Endothelial cell of umbilical vein (primary cell): ENCODE data around the gene CEP63. TPM values are rescaled to one million over a fixed set of nuclear protein-coding genes. Genes with fewer than 3 reads are reported as not detected.

Experiments used
- BruUV-seq: library from RNA; stranded (reverse); fragments of 400-500 nt; replicated peaks from 2 replicates; lab custom pipeline; 2021; lab: Mats Ljungman, UMichigan
- CTCF ChIA-PET: fragments of 300-600, 350-600 bp; sonication (Branson Sonifier 250); formaldehyde crosslinking; loops from one replicate; lab custom pipeline; 2021; ENCODE audit warnings: antibody characterized with exemption, inconsistent platforms; lab: Charles Lee
- POLR2A ChIA-PET: fragments of 300-600, 350-600 bp; sonication (Branson Sonifier 250); formaldehyde crosslinking; loops from one replicate; lab custom pipeline; 2021; ENCODE audit warnings: antibody characterized with exemption, inconsistent platforms; lab: Charles Lee
- DNase-seq: peaks from one replicate; pipeline ENCODE4 v3.0.0-alpha.2; 2011; ENCODE audit warnings: low read depth, low spot score
- FAIRE-seq: peaks from 2 replicates; lab custom pipeline; 2011; peaks lifted over from hg19 to GRCh38; lab: Jason Lieb, UNC
- H2AFZ ChIP-seq: 2 replicates; pipeline ENCODE4 v1.6.0; 2012; ENCODE audit warnings: low read depth, low read length, control low read depth, inconsistent platforms
- H3K27ac ChIP-seq: 2 replicates; pipeline ENCODE4 v1.5.1; 2011; ENCODE audit warnings: low read depth, mild to moderate bottlenecking, control low read depth, low read length, moderate library complexity; ENCODE audit not compliant: insufficient read depth
- H3K27me3 ChIP-seq, 2 experiments: 2 replicates each; pipeline versions ENCODE4 v1.6.0 to v1.6.1; 2011; ENCODE audit warnings: low read length in 2 of 2, mixed read lengths in 1 of 2; ENCODE audit not compliant: control insufficient read depth in 2 of 2, insufficient read depth in 2 of 2
- H3K36me3 ChIP-seq, 2 experiments: 2 replicates in 1 of 2; 3 replicates in 1 of 2; pipeline ENCODE4 v1.5.1; 2011; ENCODE audit warnings: low read length in 2 of 2, mild to moderate bottlenecking in 1 of 2, moderate library complexity in 1 of 2; ENCODE audit not compliant: control insufficient read depth in 2 of 2, insufficient read depth in 2 of 2; ENCODE audit errors: extremely low read depth in 1 of 2
- H3K4me1 ChIP-seq: 3 replicates; pipeline ENCODE4 v1.5.1; 2011; ENCODE audit warnings: mild to moderate bottlenecking, low read length; ENCODE audit not compliant: control insufficient read depth, insufficient read depth; ENCODE audit errors: extremely low read depth
- H3K4me2 ChIP-seq: 2 replicates; pipeline ENCODE4 v1.6.1; 2011; ENCODE audit warnings: low read length, control low read depth, mixed read lengths; ENCODE audit not compliant: insufficient read depth
- H3K4me3 ChIP-seq, 3 experiments: fragments of 200-600 bp in 1 of 3; sonication (generic), shearing (Covaris generic) in 1 of 3; replicated peaks in 1 of 3; 2 replicates each; pipeline ENCODE4 v1.5.1; 2011 to 2016; ENCODE audit warnings: control low read depth in 3 of 3, low read length in 3 of 3, mild to moderate bottlenecking in 2 of 3, inconsistent platforms in 1 of 3, low read depth in 1 of 3, moderate library complexity in 1 of 3; ENCODE audit not compliant: insufficient read depth in 1 of 3
- H3K79me2 ChIP-seq: 2 replicates; pipeline ENCODE4 v1.6.0; 2012; ENCODE audit warnings: low read length, inconsistent platforms; ENCODE audit not compliant: control insufficient read depth, insufficient read depth
- H3K9ac ChIP-seq: replicated peaks from 2 replicates; pipeline ENCODE3; 2011; ENCODE audit warnings: low read length, control low read depth; ENCODE audit not compliant: insufficient read depth; ENCODE audit errors: extremely low read depth
- H3K9me1 ChIP-seq: replicated peaks from 3 replicates; pipeline ENCODE4 v1.6.0; 2011; ENCODE audit warnings: mild to moderate bottlenecking, low read length; ENCODE audit not compliant: control insufficient read depth, insufficient read depth; ENCODE audit errors: extremely low read depth
- H3K9me3 ChIP-seq: replicated peaks from 2 replicates; pipeline ENCODE4 v1.5.1; 2012; ENCODE audit warnings: low read length, inconsistent platforms; ENCODE audit not compliant: control insufficient read depth, insufficient read depth
- H4K20me1 ChIP-seq: replicated peaks from 2 replicates; pipeline ENCODE3; 2011; ENCODE audit warnings: mild to moderate bottlenecking, low read length; ENCODE audit not compliant: control insufficient read depth, insufficient read depth; ENCODE audit errors: extremely low read depth
- CTCF ChIP-seq, 2 donors: IDR thresholded peaks; 1 replicate in 1 of 2; 2 replicates in 1 of 2; pipeline ENCODE4 v1.5.1; 2011; ENCODE audit warnings: low read length in 2 of 2, mild to moderate bottlenecking in 2 of 2, moderate library complexity in 2 of 2, control low read depth in 1 of 2, inconsistent platforms in 1 of 2, low read depth in 1 of 2; ENCODE audit not compliant: insufficient read depth in 1 of 2; ENCODE audit errors: extremely low read depth in 1 of 2
- GATA2 ChIP-seq: IDR thresholded peaks from 2 replicates; pipeline ENCODE4 v1.7.0; 2011; ENCODE audit warnings: low read depth, mild to moderate bottlenecking, moderate library complexity, mixed read lengths, low read length; ENCODE audit not compliant: insufficient read length, insufficient read depth
- MAX ChIP-seq: IDR thresholded peaks from 2 replicates; pipeline ENCODE4 v1.6.1; 2011; ENCODE audit not compliant: insufficient read depth, insufficient read length
- POLR2AphosphoS5 ChIP-seq: IDR thresholded peaks from 2 replicates; pipeline ENCODE4 v1.6.1; 2012; ENCODE audit warnings: low read depth, mild to moderate bottlenecking, control low read depth, low read length, moderate library complexity; ENCODE audit not compliant: insufficient read depth
- dilution Hi-C: fragments of 300-500 bp; cut with MboI; formaldehyde crosslinking; loops from one replicate; pipeline ENCODE4 v1.15.0; 2019; ENCODE audit warnings: low sequenced_read_pairs; ENCODE audit not compliant: extremely low pct_ligation_motif_present
- intact Hi-C: fragments of 100-400 bp; cut with micrococcal nuclease; formaldehyde crosslinking; loops from one replicate; pipeline ENCODE4 v1.10.0; 2022
- polyA plus RNA-seq, 4 experiments: library from polyadenylated mRNA; depleted of rRNA in 3 of 4; stranded (reverse) in 3 of 4; unstranded in 1 of 4; fragments of >200 nt; gene quantifications; 2 replicates each; pipeline versions ENCODE4 v1.2.1 to v1.2.3, GENCODE V29; 2011 to 2012; ENCODE audit warnings: missing spikeins in 1 of 4
- total RNA-seq: library from RNA; stranded (reverse); gene quantifications from 2 replicates; pipeline ENCODE4 v1.2.3, GENCODE V29; 2021

The CEP63 gene
- total and polyA plus RNA-seq, 2 donors (not counting 3 experiments of a cell fraction or from before 2014, with no cell fraction given), result 5.7 to 29.4 TPM

GRCh38 chr3:134600206-134600605 is 114.3 kb downstream of the CEP63 start:
- no peak overlapping the region for H3K27ac ChIP-seq
- H3K9me1 ChIP-seq, result no peaks in the 10 kb centered on the region
- H3K4me2 ChIP-seq, result no peak overlapping the region
- FAIRE-seq (no peak), DNase-seq (no peak)
- no peak overlapping the region for H3K4me3 ChIP-seq
- H3K36me3 ChIP-seq, result no peaks in the 10 kb centered on the region
- intact Hi-C loops (loop anchor here (1.0 kb wide), 1 partner anchor 41 kb away; no protein-coding TSS in a partner anchor), dilution Hi-C loops (no loop called here)
- TF ChIP-seq GATA2 (no peak), POLR2AphosphoS5 (no peak), CTCF (IDR thresholded peaks at IDR 0.05; ENCODE audit: extremely low read depth in 1 of 2, insufficient read depth in 1 of 2, low read depth in 1 of 2, low read length in 2 of 2) (no peak), MAX (no peak)
- H3K9me3 ChIP-seq, result no peaks in the 10 kb centered on the region
- H3K9ac ChIP-seq, result no peak overlapping the region
- H4K20me1 ChIP-seq, result no peaks in the 10 kb centered on the region
- peaks cover 2 to 4% of the 10 kb centered on the region in 2 experiments for H3K27me3 ChIP-seq
- ChIA-PET CTCF (interaction anchor here (0.5 to 6.3 kb wide), 30 partner anchors 8 to 1444 kb away, joined by 3 to 102 read pairs (median 4); partner anchors contain the start of gene EPHB1), POLR2A (no interaction called here)
- H3K79me2 ChIP-seq, result no peaks in the 10 kb centered on the region
- no peak overlapping the region for H2AFZ ChIP-seq
- BruUV-seq, result no TSS peak
- H3K4me1 ChIP-seq, result no peaks in the 10 kb centered on the region
